SJCRH30 (cell line): ENCODE measurements around the gene PTGES2. TPM values are rescaled to one million over a fixed set of nuclear protein-coding genes. Genes with fewer than 3 reads are reported as not detected.

Experiments used
- DNase-seq, 2 experiments: peaks; one replicate each; pipeline ENCODE4 v3.0.0-alpha.2; 2015 to 2020
- H3K27ac ChIP-seq: fragments of 250-450 bp; sonication (Bioruptor Pico); 2 replicates; pipeline ENCODE4 v1.5.1; 2020; ENCODE audit warnings: mild to moderate bottlenecking, moderate library complexity
- H3K27me3 ChIP-seq: fragments of 250-450 bp; sonication (Bioruptor Pico); 2 replicates; pipeline ENCODE4 v1.5.1; 2020; ENCODE audit warnings: mild to moderate bottlenecking, moderate library complexity
- H3K36me3 ChIP-seq: fragments of 250-450 bp; sonication (Bioruptor Pico); 2 replicates; pipeline ENCODE4 v1.5.1; 2020; ENCODE audit warnings: mild to moderate bottlenecking, moderate library complexity
- H3K4me1 ChIP-seq: fragments of 250-450 bp; sonication (Bioruptor Pico); 2 replicates; pipeline ENCODE4 v1.5.1; 2020; ENCODE audit warnings: mild to moderate bottlenecking, moderate library complexity
- H3K4me3 ChIP-seq: fragments of 250-450 bp; sonication (Bioruptor Pico); 2 replicates; pipeline ENCODE4 v1.5.1; 2020; ENCODE audit warnings: mild to moderate bottlenecking, moderate library complexity
- H3K9me3 ChIP-seq: fragments of 250-450 bp; sonication (Bioruptor Pico); replicated peaks from 2 replicates; pipeline ENCODE4 v1.5.1; 2020; ENCODE audit warnings: mild to moderate bottlenecking, moderate library complexity
- total RNA-seq: library from RNA; depleted of rRNA; stranded (reverse); fragments of >200 nt; shearing (Covaris generic); gene quantifications from 2 replicates; pipeline ENCODE4 v1.2.3, GENCODE V29; 2014

PTGES2 gene
- total RNA-seq, 1 experiment from 2014 or later, result 53.8 TPM

DNA sequence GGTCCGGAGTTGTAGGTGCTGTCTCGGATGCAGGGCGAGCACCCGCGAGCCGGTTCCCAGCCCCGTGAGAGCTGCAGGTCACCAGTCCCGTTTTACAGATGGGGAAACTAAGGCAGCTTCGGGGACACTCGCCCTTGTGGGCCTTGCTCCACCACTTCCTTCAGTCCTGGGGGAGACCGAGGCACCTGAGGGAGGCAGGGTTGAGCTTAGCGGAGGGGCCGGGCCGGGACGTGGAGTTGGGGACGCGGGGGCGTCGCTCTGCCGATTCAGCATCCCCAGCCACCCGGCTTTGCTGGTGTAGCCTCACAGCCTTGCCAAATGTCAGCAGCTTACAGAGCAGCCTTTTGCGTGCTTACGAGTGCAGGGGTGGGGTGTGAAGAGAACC lies 33.1 kb upstream of the PTGES2 start:
- peak; percentile 36 to 47 for DNase-seq
- Histone ChIP-seq H3K27ac (peak overlapping the region; percentile 24; the same call in 1 of the 2 replicates), H3K36me3 (peaks cover 25% of the 10 kb centered on the region), H3K4me3 (peak overlapping the region; percentile 85), H3K27me3 (no peaks in the 10 kb centered on the region), H3K9me3 (no peaks in the 10 kb centered on the region), H3K4me1 (no peaks in the 10 kb centered on the region; the same call in 1 of the 2 replicates)

GRCh38 chr9:128159784-128160602 lies 32.5 kb upstream of the PTGES2 start, which contains the start of gene BBLN:
BBLN (plus strand) TSS chr9:128160265; CDS start chr9:128160408, 143 bp downstream.
- DNase-seq, result peak; percentile 98
- peak within 1 kb of the TSS; percentile 24; the same call in 1 of the 2 replicates for H3K27ac ChIP-seq

GRCh38 chr9:128159522-128159783 lies 31.9 kb upstream of the PTGES2 start:
- Histone ChIP-seq H3K4me3 (peak overlapping the region; percentile 85), H3K27ac (peak overlapping the region; percentile 14; the same call in 1 of the 2 replicates), H3K36me3 (peaks cover 13% of the 10 kb centered on the region), H3K27me3 (0 out of 2 replicates have a peak, but pooled peaks cover under 1% of the 10 kb centered on the region), H3K9me3 (no peaks in the 10 kb centered on the region), H3K4me1 (no peaks in the 10 kb centered on the region; the same call in 1 of the 2 replicates)
- DNase-seq, result no peak

More at GRCh38 chr9:128159784-128160602, 32.5 kb upstream of the PTGES2 start, which contains the start of gene BBLN:
- Histone ChIP-seq H3K4me3 (peak within 1 kb of the TSS; percentile 85), H3K4me1 (no peaks in the 10 kb centered on the region; the same call in 1 of the 2 replicates), H3K27me3 (no peaks in the 10 kb centered on the region), H3K36me3 (peaks cover 19% of the 10 kb centered on the region), H3K9me3 (no peaks in the 10 kb centered on the region)

DNA sequence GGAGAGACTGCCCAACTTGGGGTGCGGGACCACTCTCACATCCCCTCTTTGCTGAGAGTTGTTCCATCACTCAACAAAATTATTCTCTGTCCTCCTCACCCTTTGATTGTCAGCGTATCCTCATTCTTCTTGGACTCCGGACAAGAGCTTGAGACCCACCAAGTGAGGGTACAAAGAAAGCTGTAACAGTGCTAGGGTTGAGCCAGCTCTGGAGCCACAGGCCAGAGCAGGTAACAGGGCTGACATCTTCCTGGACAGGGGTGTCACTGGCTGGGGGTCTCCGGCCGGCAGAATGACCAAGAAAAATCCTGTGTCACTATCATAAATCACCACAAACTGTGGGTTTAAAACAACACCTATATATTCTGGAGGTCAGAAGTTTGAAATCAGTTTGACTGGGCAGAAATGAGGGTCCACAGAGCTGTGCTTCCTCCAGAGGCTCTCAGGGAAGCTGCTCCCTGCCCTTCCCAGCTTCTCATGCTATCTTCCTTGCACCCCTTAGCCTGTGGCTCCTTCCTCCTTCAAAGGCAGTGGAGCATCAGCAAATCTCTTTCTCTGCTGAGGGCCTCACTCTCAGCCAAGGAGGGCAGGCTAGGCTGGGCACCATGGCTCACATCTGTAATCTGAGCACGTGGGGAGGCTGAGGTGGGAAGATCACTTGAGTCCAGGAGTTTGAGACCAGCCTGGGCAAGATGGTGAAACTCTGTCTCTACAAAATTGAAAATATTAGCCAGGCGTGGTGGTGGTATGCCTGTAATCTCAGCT lies 28.4 kb upstream of the PTGES2 start:
- Histone ChIP-seq H3K4me1 (no peaks in the 10 kb centered on the region; the same call in 1 of the 2 replicates), H3K27ac (no peak overlapping the region), H3K9me3 (no peaks in the 10 kb centered on the region), H3K36me3 (no peaks in the 10 kb centered on the region), H3K27me3 (peaks cover 21% of the 10 kb centered on the region), H3K4me3 (no peak overlapping the region)
- no peak for DNase-seq

GRCh38 chr9:128153947-128154695 lies 26.6 kb upstream of the PTGES2 start:
- no peaks in the 10 kb centered on the region for H3K9me3 ChIP-seq
- no peak overlapping the region for H3K4me3 ChIP-seq
- peaks cover 27% of the 10 kb centered on the region for H3K27me3 ChIP-seq
- H3K36me3 ChIP-seq, result no peaks in the 10 kb centered on the region
- H3K27ac ChIP-seq, result no peak overlapping the region
- no peak for DNase-seq
- no peaks in the 10 kb centered on the region for H3K4me1 ChIP-seq

DNA sequence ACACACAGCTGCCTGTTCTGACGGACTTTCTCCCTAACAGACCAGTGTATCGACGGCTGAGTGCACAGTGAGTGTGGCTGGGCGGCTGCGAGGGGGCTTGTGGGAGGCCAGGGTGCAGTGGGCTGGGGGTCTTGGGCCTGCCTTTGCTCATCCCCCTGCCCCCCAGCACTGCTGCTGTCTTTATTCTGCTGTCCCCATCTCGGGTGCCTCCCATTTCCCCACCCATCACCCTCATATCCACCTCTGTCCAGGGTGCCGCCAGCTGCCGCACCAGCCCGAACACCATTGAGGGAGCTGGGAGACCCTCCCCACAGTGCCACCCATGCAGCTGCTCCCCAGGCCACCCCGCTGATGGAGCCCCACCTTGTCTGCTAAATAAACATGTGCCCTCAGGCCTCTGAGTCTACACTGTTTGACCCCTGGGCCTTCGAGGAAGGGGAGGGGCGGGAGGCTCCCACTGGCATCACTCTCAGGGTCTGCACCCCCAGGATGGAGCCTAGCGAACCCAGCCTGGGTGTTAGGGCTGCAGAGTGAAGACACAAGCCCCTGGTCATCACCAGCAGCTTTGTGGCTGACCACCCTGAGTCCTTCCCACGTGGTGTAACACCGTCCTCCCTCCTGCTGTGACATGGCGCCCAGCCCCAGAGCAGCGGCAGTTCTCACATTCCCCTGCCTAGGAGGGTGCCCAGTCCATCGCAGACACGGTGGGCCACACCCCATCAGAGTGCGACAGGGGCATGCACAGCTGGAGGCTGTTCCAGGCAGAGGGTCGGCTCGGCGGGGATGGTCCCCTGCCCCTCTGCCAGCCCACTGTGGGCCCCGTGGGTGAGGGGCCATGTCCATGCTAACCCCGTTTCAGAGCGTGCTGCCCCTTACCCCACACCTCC lies 25.8 kb upstream of the PTGES2 start:
- Histone ChIP-seq H3K4me1 (no peaks in the 10 kb centered on the region; the same call in 1 of the 2 replicates), H3K9me3 (no peaks in the 10 kb centered on the region), H3K4me3 (no peak overlapping the region), H3K27ac (no peak overlapping the region), H3K27me3 (peaks cover 27% of the 10 kb centered on the region), H3K36me3 (no peaks in the 10 kb centered on the region)
- DNase-seq, result no peak

GRCh38 chr9:128152133-128153059 lies 24.9 kb upstream of the PTGES2 start:
- no peak overlapping the region for H3K27ac ChIP-seq
- H3K4me3 ChIP-seq, result no peak overlapping the region
- DNase-seq, result no peak
- peaks cover 27% of the 10 kb centered on the region for H3K27me3 ChIP-seq
- H3K36me3 ChIP-seq, result no peaks in the 10 kb centered on the region
- no peaks in the 10 kb centered on the region; the same call in 1 of the 2 replicates for H3K4me1 ChIP-seq
- no peaks in the 10 kb centered on the region for H3K9me3 ChIP-seq

- Histone ChIP-seq H3K27me3 (peaks cover 27% of the 10 kb centered on the region), H3K9me3 (no peaks in the 10 kb centered on the region), H3K36me3 (no peaks in the 10 kb centered on the region), H3K4me1 (no peaks in the 10 kb centered on the region; the same call in 1 of the 2 replicates), H3K4me3 (no peak overlapping the region), H3K27ac (no peak overlapping the region)
- no peak for DNase-seq
Measured at GRCh38 chr9:128151309-128152132, 24.0 kb upstream of the PTGES2 start.

- H3K27me3 ChIP-seq, result peaks cover 30% of the 10 kb centered on the region
- no peaks in the 10 kb centered on the region; the same call in 1 of the 2 replicates for H3K4me1 ChIP-seq
- no peak overlapping the region for H3K4me3 ChIP-seq
- no peaks in the 10 kb centered on the region for H3K36me3 ChIP-seq
- H3K27ac ChIP-seq, result no peak overlapping the region
- peak in 1 of 2 experiments; percentile 43 for DNase-seq
- no peaks in the 10 kb centered on the region for H3K9me3 ChIP-seq
Measured at GRCh38 chr9:128150594-128151308, 23.2 kb upstream of the PTGES2 start.

- no peak for DNase-seq
- Histone ChIP-seq H3K27me3 (peaks cover 31% of the 10 kb centered on the region), H3K9me3 (no peaks in the 10 kb centered on the region), H3K4me1 (no peaks in the 10 kb centered on the region; the same call in 1 of the 2 replicates), H3K27ac (no peak overlapping the region), H3K36me3 (no peaks in the 10 kb centered on the region), H3K4me3 (no peak overlapping the region)
Measured at GRCh38 chr9:128149951-128150593, 22.5 kb upstream of the PTGES2 start.

DNA sequence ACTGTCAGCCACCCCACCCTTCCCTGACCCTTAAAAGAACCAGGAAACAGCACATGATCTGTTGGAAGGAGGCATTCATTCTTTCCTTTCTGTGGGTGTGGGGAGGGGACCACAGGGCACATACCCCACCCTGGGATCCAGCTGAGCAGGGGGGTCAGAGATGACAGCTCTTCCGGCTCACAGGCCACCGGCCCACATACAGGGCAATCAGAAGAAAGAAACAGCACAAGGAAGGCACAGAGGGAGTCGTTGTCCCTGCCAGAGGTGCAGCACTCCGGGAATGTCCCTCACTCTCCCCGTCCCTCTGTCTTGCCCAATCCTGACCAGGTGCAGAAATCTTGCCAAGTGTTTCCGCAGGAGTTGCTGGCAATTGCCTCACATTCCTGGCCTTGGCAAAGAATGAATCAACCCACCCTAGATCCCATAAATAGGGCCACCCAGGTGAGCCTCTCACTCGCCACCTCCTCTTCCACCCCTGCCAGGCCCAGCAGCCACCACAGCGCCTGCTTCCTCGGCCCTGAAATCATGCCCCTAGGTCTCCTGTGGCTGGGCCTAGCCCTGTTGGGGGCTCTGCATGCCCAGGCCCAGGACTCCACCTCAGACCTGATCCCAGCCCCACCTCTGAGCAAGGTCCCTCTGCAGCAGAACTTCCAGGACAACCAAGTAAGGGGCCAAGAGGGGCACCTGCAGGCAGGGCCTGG lies 21.6 kb upstream of the PTGES2 start, which contains the start of gene LCN2:
LCN2 (plus strand) TSS at position 453 of the 701 bp plus-strand sequence; CDS start at position 526, 73 bp downstream.
- DNase-seq, result no peak
- Histone ChIP-seq H3K27ac (no peak within 1 kb of the TSS), H3K36me3 (no peaks in the 10 kb centered on the region), H3K9me3 (no peaks in the 10 kb centered on the region), H3K27me3 (peaks cover 28% of the 10 kb centered on the region), H3K4me1 (no peaks in the 10 kb centered on the region; the same call in 1 of the 2 replicates), H3K4me3 (no peak within 1 kb of the TSS)
